ENCODE measurements around the gene PCGF1.
A peak's percentile ranks its signal among the peaks of the same experiment; 100 is the strongest.
"Not testable (repeated sequence)": the region's sequence is repeated elsewhere in the genome, so short reads cannot be mapped to it uniquely, and the experiment has no call there.

PCGF1 gene

DNA sequence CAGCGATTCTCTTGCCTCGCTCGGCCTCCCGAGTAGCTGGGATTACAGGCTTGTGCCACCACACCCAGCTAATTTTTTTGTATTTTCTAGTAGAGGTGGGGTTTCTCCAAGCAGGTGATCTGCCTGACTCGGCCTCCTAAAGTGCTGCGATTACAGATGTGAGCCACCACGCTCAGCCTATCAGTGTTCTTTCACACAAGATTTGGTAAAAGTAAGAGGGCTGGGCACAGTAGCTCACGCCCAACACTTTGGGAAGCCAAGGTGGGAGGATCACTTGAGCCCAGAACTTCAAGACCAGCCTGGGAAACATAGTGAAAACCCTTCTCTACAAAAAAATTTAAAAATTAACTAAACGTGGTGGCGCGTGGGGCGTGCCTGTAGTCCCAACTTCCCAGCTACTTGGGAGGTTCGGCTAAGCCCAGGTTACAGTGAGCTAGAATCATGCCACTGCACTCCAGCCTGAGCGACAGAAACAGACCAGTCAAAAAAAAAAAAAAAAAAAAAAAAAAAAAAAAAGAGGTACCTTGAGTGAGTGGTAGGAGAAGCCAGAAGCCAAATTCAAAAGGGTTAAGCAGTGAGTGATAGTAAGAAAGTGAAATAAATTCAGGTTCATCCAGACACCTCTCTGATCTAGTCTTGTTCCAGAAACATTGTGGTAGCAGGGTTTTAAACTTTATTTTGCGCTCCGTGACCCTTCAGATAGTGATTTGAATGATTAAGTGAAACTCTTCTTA lies 36.0 kb downstream of the PCGF1 start:
- no peak for DNase-seq

GRCh38 chr2:74470742-74471141 lies 36.8 kb downstream of the PCGF1 start:
- not testable (repeated sequence) for DNase-seq

DNA sequence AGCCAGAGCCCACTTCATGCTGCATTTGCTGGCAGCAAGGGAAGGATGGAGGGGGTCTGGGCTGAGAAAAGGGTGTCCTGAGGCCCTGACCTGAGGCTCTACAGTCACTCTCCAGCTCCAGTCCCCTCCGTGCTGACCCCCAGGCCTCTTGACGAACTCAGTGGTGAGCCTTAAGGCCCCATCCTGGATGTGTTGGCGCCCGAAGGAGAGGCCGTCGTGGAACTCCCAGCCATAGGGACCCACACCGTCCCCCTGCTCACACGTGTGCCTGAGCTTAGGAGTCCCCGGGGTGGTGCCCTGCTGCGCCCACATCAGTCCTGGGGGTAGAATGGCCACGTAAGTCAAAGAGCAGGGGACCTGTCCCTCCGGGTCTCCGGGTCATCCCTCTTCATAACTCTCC lies 43.1 kb downstream of the PCGF1 start:
- DNase-seq: no peak

DNA sequence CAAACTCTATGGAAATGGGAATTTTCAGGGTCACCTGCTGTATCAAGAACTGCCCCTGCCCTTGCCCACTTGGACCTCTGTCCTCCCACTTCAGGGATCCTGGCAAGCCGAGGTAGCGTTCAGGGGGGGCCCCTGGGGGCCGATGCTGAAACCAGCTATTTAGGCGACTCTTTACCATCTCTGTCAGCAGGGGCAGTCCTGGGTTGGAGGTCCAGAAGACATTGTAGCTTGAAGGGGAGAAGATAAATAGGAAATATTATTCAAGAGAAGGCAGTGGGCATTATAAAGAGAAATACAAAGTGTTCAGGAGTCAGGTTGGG lies 44.7 kb downstream of the PCGF1 start:
- DNase-seq: no peak

GRCh38 chr2:74462054-74462785 lies 45.3 kb downstream of the PCGF1 start:
- no peak for DNase-seq

DNA sequence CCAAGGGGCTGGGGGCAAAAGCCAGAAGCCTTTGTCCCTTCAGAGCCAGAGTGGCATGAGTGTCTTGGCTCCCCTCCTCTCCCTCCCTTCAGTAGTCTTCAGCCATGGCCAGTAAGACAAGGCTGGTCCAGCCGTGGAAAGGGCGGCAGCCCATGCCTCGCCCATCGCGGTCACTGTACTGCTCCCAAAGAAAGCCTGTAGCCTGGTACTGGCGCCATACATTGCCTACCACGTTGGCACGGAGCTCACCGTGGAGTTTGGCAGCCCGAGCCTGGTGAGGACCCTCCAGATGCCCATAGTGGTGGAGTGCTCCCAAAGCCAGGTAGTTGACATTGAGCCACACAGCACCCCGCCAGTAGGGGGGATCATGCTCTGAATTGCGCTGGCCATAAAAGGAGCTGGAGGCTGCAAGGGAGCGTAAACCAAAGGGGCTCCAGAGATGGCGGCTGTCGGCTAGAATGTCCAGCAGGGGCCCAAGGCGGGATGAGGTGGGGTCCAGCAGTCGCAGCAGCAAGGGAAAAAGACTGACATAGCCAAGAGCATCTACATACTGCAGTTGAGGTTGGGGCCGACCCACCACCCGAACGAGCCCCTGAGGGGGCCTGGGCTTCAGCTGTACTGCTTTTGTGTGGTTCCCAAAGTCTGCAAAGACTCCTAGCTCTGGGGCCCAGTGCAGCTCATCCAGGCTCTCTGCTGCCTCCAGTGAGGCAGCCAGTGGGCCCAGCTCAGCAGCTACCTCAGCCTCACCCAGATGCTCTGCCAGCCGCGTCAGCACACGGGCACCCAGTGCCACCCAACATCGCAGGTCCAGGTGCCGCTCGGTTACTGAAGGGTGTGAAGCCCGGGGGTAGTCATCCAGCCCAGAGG lies 46.1 kb downstream of the PCGF1 start:
- no peak for DNase-seq

GRCh38 chr2:74460187-74460586 lies 47.3 kb downstream of the PCGF1 start:
- not testable (repeated sequence) for DNase-seq

- not testable (repeated sequence) for DNase-seq
Measured at GRCh38 chr2:74459503-74460118, 47.9 kb downstream of the PCGF1 start.

- no peak for DNase-seq
Measured at GRCh38 chr2:74458938-74459363, 48.5 kb downstream of the PCGF1 start.

DNA sequence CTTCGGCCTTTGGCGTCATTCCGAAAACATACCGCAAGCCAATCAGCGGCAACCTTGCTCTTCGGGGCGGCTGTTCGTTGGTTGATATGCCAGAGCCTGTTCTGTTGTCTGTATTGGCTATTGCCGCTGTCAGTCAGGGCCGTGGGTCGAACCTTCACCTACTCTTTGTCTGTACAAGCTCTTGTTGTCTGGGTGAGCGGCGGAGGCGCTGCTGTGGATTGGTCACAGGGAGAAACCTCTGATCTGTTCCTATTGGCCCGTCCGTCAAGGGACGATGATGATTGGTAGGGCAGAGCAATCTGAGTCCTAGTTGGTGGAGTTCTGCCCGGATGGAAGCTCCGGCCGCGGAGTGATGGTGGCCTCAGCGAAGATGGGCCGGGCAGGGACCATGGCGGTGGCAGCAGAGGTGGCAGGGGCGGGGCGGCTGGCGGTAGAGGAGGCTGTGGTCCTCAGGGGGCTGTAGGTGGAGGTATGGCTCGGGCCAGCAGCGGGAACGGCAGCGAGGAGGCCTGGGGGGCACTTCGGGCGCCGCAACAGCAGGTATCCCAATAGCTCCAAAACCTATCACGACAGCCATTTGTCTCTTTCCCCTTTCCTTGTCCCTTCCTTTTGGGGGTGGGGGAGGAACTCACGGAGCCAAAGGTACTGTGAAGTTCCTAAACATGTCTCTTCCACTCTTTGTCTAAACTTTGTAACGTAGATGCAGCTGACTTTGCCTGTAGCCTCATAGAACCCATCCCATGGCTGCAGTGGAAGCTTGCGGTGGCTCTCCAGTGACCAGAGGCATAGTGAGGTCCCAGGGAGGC lies 49.2 kb downstream of the PCGF1 start, which contains the start of gene WBP1:
Gene WBP1 (plus strand): TSS at position 307 of the 806 bp plus-strand sequence. CDS start 165 bp downstream, at position 472.
- DNase-seq: peak; percentile 100

DNA sequence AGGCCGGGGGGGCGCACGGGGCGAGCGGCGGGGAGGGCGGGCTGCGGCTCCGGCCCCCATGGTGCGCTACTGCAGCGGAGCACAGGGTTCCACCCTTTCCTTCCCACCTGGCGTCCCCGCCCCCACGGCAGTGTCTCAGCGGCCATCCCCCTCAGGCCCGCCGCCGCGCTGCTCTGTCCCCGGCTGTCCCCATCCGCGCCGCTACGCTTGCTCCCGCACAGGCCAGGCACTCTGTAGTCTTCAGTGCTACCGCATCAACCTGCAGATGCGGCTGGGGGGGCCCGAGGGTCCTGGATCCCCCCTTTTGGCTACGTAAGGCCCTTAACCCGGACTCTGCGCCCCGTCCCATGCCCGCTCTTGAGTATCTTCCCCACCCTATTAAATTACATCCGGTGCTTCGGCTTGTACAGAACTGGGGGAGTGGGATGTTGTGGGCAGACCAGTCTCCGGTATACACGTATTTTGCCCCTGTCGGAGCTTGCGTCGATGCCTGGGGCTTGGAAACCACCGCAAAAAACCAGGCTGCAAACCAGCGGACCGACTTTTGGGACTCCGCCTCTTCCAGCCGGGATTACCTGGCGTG lies 49.9 kb downstream of the PCGF1 start:
- peak; percentile 87 for DNase-seq

GRCh38 chr2:74457129-74457548 lies 50.4 kb downstream of the PCGF1 start:
- no peak for DNase-seq
